DND-41 (cell line): ENCODE measurements around the gene GRAMD2A.

Experiments used
- CTCF ChIP-seq: IDR thresholded peaks from 2 replicates; pipeline ENCODE4 v1.5.1; 2012; ENCODE audit warnings: borderline replicate concordance, low read length, moderate library complexity, mild to moderate bottlenecking; ENCODE audit not compliant: poor library complexity, severe bottlenecking; ENCODE audit errors: extremely low read depth
- EZH2 ChIP-seq: IDR thresholded peaks from 3 replicates; pipeline ENCODE4 v1.6.1; 2012; ENCODE audit warnings: borderline replicate concordance, low read depth, mild to moderate bottlenecking, moderate library complexity, low read length, inconsistent platforms; ENCODE audit not compliant: severe bottlenecking

DNA sequence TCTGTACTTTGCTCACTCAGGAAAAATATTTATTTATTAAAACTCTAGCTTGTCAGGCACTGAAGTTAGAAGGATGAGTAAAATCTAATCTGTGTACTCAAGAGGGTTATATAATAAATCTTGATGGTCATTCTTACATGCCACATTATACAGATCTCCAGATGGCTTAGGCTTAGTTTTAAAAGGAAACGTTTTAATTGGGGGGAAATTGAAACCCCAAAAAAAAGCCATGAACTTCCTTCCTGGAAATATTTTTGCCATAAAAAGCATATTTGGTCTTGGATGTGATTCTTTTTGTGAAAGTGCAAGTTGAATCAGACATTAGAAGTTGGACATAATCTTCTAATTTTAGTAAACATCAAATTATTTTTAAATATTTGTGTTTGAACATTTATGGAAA lies 73.4 kb downstream of the GRAMD2A start:
- TF ChIP-seq EZH2, result no peak
- TF ChIP-seq CTCF, result no peak
